Subcutaneous abdominal adipose tissue (tissue), 5 donors: ENCODE data around the gene MLANA.
"Not testable (repeated sequence)": the region's sequence is repeated elsewhere in the genome, so short reads cannot be mapped to it uniquely, and the experiment has no call there.

ENCODE experiments used
- H3K27ac ChIP-seq: one replicate; pipeline ENCODE4 v1.7.0; 2013; ENCODE audit warnings: low read depth, mild to moderate bottlenecking, inconsistent platforms, low read length, moderate library complexity
- H3K27me3 ChIP-seq, 5 donors: one replicate each; pipeline ENCODE4 v1.7.0; 2013; ENCODE audit warnings: low read length in 5 of 5, inconsistent platforms in 1 of 5; ENCODE audit not compliant: control insufficient read depth in 5 of 5, insufficient read depth in 4 of 5
- H3K36me3 ChIP-seq, 5 donors: one replicate each; pipeline ENCODE4 v1.7.0; 2013; ENCODE audit warnings: low read length in 5 of 5; ENCODE audit not compliant: control insufficient read depth in 5 of 5, insufficient read depth in 5 of 5
- H3K4me1 ChIP-seq, 5 donors: one replicate each; pipeline ENCODE4 v1.7.0; 2013; ENCODE audit warnings: low read length in 5 of 5, mild to moderate bottlenecking in 3 of 5, moderate library complexity in 1 of 5; ENCODE audit not compliant: control insufficient read depth in 5 of 5, insufficient read depth in 5 of 5
- H3K4me3 ChIP-seq, 5 donors: one replicate each; pipeline ENCODE4 v1.7.0; 2013; ENCODE audit warnings: low read length in 5 of 5, low read depth in 1 of 5
- H3K9ac ChIP-seq, 5 donors: one replicate each; pipeline ENCODE4 v1.7.0; 2013; ENCODE audit warnings: low read length in 5 of 5, mild to moderate bottlenecking in 4 of 5, moderate library complexity in 3 of 5
- H3K9me3 ChIP-seq, 5 donors: one replicate each; pipeline ENCODE4 v1.7.0; 2013; ENCODE audit warnings: low read length in 5 of 5; ENCODE audit not compliant: control insufficient read depth in 5 of 5
- donor health status: healthy.
- donor health status: healthy.
- donor health status: healthy.
- donor health status: healthy.
- donor health status: healthy.

MLANA gene

DNA sequence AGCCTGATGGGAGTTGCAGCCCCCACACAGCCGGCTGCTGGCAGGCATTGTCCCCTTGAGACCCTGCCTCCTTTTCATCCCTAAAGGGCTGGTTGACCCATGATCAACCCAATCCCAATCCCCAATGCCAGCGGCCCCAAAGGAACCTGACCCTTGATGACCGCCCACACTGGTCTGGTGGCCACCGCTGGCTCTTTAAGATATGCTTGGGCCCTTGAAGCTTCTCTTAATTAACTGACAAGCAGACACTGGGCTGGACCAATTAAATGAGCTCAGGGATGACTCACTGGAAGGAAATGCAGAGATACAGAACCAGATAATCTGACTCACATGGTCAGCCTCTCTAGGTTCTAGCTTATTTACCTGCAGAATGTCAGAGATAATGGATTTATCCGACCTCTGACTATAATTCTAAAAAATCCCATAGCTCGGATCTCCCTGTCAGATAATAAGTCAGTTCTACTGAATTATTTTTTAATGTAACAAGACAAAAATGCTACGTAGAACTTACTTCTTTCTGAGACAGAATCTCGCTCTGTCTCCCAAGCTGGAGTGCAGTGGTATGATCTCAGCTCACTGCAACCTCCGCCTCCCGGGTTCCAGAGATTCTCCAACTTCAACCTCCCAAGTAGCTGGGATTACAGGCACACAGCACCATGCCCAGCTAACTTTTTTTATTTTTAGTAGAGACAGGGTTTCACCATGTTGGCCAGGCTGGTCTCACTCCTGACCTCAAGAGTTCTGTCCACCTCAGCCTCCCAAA, 11.1 kb upstream of the MLANA start:
- Histone ChIP-seq H3K9ac (no peak overlapping the region), H3K36me3 (peaks cover 0 to 6% (median 0%) of the 10 kb centered on the region in 5 donors), H3K4me3 (no peak overlapping the region), H3K9me3 (no peaks in the 10 kb centered on the region), H3K27ac (no peak overlapping the region), H3K4me1 (no peaks in the 10 kb centered on the region), H3K27me3 (no peaks in the 10 kb centered on the region)

DNA sequence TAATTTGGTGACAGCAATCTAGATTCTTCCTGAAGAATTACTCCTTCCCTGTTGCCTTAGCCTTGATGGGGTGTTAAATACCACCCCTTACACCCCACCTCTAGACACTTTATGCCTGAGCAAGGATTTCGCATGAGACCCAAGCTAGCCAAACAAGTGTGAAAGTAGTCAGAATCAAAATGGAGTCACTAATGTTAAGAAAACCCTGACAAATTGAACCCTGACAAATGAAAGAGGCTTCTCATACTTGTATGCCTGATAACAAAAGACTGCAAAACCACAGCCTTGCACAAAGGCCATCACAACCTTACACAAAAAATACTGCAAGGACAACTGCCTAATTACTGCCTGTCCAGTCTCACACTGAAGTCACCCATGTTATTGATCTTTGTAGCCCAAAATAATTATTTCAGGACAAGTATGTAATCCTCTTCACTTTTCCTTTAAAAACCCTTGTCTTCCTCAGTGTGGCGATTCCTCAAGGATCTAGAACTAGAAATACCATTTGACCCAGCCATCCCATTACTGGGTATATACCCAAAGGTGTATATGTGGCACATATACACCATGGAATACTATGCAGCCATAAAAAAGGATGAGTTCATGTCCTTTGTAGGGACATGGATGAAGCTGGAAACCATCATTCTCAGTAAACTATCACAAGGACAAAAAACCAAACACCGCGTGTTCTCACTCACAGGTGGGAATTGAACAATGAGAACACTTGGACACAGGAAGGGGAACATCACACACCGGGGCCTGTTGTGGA, 8.3 kb upstream of the MLANA start:
- H3K4me1 ChIP-seq, H3K36me3 ChIP-seq: not testable (repeated sequence)

DNA sequence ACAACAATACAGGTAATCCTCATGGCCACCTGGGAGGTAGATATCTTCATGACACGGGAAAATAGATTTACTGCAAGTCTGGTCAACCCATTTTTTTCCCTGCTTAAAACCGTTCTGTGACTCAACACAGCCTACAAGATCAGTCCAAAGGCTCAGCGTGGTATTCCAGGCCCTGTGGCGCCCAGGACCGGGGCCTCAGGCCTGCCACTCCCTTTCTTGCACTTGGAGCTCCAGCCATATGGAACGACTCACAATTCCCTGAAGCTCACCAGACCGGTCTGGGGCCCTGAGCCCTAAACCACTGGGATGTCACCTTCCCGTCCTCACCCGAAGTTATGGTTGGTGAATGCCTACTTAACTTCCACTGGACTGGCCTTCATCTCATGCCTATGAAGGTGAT, 6.5 kb upstream of the MLANA start:
- no peak overlapping the region for H3K27ac ChIP-seq
- H3K9me3 ChIP-seq: no peaks in the 10 kb centered on the region
- no peak overlapping the region for H3K4me3 ChIP-seq
- no peaks in the 10 kb centered on the region for H3K27me3 ChIP-seq
- no peaks in the 10 kb centered on the region for H3K4me1 ChIP-seq
- no peaks in the 10 kb centered on the region for H3K36me3 ChIP-seq
- no peak overlapping the region for H3K9ac ChIP-seq

More for the DNA sequence above, 8.3 kb upstream of the MLANA start:
- not testable (repeated sequence) for H3K27ac ChIP-seq, H3K9me3 ChIP-seq, H3K9ac ChIP-seq, H3K27me3 ChIP-seq, H3K4me3 ChIP-seq

DNA sequence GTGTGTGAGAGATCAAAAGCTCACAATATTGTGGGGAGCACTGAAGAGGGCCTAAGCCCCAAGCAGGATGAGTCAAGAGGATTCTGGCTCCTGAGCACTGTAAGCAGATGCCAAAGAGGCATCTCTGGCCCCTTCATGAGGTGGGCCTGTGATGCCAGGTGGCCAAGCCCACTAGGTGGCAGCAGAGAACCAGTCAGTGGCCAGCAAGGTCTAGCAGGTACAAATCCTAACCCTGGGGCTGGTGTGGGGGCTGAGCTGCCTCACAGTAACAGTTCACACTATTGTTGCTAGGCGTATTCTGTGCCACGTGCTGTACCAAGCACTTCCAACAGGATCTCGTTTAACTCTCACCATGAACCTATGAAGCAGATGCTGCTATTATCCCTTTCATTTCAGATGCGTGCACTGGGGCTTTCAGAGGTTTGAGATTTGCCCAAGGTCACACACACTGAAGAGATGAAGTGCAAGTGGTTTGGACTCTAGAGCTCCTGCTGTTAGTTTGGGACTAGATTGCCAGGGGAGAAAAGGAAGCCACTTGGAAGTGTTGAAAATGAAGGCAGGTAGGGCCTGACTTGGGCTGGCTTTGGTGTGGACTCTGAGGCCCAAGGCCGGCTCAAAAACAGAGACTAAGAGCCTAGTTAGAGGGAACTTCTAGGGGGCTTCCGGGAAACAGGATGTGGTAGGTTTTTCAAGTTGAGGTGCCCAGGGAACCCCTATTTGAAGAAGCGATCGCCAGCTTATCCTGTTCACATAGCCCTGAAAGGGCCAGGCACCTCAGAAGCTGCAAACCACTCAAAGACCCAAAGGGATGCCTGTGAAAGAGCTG, 4.4 kb upstream of the MLANA start:
- H3K27ac ChIP-seq: no peak overlapping the region
- no peaks in the 10 kb centered on the region for H3K9me3 ChIP-seq
- no peaks in the 10 kb centered on the region for H3K4me1 ChIP-seq
- H3K36me3 ChIP-seq: no peaks in the 10 kb centered on the region
- H3K27me3 ChIP-seq: no peaks in the 10 kb centered on the region
- H3K9ac ChIP-seq: no peak overlapping the region
- H3K4me3 ChIP-seq: no peak overlapping the region

DNA sequence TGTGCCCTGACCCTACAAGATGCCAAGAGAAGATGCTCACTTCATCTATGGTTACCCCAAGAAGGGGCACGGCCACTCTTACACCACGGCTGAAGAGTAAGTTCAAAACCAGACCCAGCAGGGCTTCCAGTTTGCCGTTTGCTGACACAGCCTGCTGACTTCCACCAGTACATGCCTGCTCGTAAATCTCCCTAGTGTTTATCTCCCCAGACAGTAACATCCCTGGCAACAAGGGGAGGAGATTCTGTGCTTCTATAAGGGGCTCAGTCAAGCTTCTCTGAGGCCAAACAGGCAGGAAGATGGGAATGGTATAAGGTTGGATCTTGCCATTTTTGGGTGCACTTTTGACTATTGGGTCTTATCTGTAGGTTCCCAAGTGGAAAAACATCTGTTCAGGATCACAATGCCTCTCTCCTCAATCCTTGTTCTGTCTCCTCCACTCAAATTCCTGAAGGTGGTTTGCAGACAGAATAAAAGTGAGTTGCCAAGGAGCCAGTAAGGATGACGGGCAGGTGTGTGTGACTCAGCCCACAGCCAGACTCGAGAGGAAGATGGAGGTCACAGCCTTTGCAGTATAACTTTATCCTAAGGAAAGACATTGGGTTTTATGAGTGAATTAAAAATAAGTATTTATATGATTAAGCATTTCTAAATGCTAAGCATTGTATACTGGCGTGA, 1.9 kb downstream of the MLANA start:
- Histone ChIP-seq H3K27ac (no peak overlapping the region), H3K9me3 (no peaks in the 10 kb centered on the region), H3K27me3 (no peaks in the 10 kb centered on the region), H3K4me3 (no peak overlapping the region), H3K9ac (no peak overlapping the region), H3K36me3 (peaks cover 0 to 13% (median 9%) of the 10 kb centered on the region in 5 donors), H3K4me1 (no peaks in the 10 kb centered on the region)

DNA sequence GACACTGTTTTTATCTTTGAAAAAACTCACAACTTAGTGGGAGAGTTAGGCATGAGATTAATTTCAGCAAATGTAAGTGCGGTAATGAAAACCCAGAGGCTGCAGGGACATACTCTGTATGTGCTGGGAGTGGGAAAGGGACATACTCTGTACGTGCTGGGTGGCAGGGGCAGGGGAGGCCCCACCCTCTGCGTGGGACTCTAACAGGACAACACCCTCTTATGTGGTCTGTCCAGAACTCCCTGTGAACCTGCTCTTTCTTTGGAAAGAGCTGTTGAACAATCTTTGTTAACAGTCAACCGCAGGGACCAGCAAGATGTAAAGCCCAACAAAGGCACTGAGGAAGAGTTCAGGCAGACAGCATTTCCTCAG, 2.4 kb downstream of the MLANA start:
- Histone ChIP-seq H3K4me1 (no peaks in the 10 kb centered on the region), H3K27ac (no peak overlapping the region), H3K9ac (no peak overlapping the region), H3K36me3 (peaks cover 0 to 17% (median 9%) of the 10 kb centered on the region in 5 donors), H3K4me3 (no peak overlapping the region), H3K9me3 (no peaks in the 10 kb centered on the region), H3K27me3 (no peaks in the 10 kb centered on the region)

DNA sequence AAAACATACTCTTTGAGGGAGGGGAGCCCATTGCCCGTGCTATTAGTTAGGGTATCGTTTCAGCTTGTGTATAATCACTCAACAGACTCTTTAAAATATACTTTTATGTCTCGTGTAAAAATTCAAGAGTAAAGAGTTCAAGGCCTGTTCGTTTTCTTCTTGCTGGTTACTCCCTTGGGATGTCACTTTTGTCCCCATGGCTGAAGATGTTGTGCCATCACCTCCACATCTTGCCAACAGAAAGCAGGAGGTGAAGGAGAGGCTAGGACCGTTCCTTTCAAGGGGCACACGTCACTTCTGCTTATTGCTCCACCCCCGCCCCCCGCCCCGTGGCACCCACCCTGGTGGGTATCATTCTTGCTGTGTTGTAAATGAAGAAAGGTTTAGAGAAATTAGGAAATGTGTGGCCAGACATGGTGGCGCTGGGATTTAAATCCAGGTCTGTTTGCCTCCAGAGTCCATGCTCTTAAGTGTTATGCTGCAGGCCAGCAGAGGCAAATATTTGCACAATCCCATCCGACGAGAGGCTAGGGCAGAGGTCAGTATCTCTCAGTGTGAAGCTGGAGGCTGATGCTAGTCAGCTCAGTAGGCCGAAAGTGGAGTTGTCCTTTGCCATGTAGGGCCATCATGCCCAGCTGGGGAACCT, 3.0 kb downstream of the MLANA start:
- peaks cover 5 to 20% (median 13%) of the 10 kb centered on the region in 5 donors for H3K36me3 ChIP-seq
- no peak overlapping the region for H3K4me3 ChIP-seq
- H3K27me3 ChIP-seq: no peaks in the 10 kb centered on the region
- no peak overlapping the region for H3K9ac ChIP-seq
- H3K27ac ChIP-seq: no peak overlapping the region
- H3K4me1 ChIP-seq: no peaks in the 10 kb centered on the region
- H3K9me3 ChIP-seq: no peaks in the 10 kb centered on the region

DNA sequence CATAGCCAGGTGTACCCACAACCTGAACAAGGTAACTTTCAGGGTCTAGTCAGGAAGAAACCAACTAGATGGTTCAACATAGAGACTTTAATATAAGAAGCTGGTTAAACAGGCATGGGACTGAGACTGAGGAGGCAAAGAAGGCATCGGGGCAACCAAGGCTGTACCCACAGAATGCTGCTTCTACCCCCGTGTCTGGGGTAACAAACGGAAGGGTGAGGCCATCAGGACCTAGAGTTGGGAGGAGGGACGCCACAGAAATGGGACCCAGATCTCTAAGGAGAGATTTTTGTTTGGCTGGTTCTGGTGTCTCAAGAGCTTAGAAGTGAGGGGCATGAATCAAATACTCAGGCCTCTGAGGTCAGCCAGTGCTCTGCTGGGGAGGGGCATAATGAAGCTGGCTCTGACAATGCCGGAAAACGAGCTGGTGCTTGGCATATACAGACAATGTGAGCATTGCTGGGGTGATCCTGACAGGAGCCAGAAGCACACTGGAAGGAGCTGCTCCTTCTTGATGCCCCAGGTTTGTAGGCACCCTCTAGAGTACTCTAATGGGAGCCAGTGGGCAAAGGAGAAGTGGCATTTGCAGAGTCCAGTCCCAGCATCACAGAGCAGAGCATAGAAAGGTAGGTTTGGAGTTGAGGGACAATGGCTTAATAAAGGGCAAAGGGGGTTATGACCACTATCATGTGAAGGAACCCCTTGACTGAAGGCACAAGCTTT, 3.7 kb downstream of the MLANA start:
- H3K4me3 ChIP-seq: no peak overlapping the region
- H3K36me3 ChIP-seq: peaks cover 8 to 22% (median 14%) of the 10 kb centered on the region in 5 donors
- H3K9ac ChIP-seq: no peak overlapping the region
- no peak overlapping the region for H3K27ac ChIP-seq
- no peaks in the 10 kb centered on the region for H3K9me3 ChIP-seq
- H3K4me1 ChIP-seq: no peaks in the 10 kb centered on the region
- no peaks in the 10 kb centered on the region for H3K27me3 ChIP-seq

DNA sequence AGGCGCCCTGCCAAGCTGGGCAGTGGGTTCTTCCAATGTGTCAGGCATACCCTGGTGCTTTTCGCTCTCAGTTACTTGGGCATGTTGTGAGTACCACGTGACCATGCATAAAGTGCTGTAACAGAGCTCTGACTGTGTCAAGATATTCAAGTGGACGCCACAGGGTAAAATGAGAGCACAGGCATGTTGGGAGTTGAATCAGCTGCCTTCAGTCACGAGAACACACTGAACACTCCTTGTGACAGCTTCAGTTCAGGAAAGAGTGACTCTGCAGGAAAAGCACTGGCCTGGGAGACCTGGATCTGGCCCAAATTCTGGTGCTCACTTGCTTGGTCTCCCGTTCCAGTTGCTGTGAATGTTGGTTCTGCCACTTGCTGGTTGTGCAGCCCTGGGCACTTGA, 5.1 kb downstream of the MLANA start:
- H3K9me3 ChIP-seq: no peaks in the 10 kb centered on the region
- H3K9ac ChIP-seq: no peak overlapping the region
- H3K4me1 ChIP-seq: no peaks in the 10 kb centered on the region
- H3K27ac ChIP-seq: no peak overlapping the region
- no peak overlapping the region for H3K4me3 ChIP-seq
- no peaks in the 10 kb centered on the region for H3K27me3 ChIP-seq
- H3K36me3 ChIP-seq: peaks cover 8 to 22% (median 14%) of the 10 kb centered on the region in 5 donors
